ENCODE results near the gene FHDC1.
A peak's percentile ranks its signal among the peaks of the same experiment; 100 is the strongest.
"Not testable (repeated sequence)": the region's sequence is repeated elsewhere in the genome, so short reads cannot be mapped to it uniquely, and the experiment has no call there.

FHDC1 gene

GRCh38 chr4:152935631-152936445 lies at the start of gene FHDC1:
Gene FHDC1 (plus strand): TSS chr4:152936323. CDS start chr4:152943058, 6,735 bp downstream.
- DNase-seq = no peak

GRCh38 chr4:152887981-152888380 lies 48.1 kb upstream of the FHDC1 start:
- no peak for DNase-seq

- DNase-seq = no peak
Measured at GRCh38 chr4:152892974-152893373, 43.1 kb upstream of the FHDC1 start.

GRCh38 chr4:152894673-152895072 lies 41.5 kb upstream of the FHDC1 start:
- no peak for DNase-seq

GRCh38 chr4:152896811-152897210 lies 39.3 kb upstream of the FHDC1 start:
- no peak for DNase-seq

- not testable (repeated sequence) for DNase-seq
Measured at GRCh38 chr4:152898133-152898532, 38.0 kb upstream of the FHDC1 start.

GRCh38 chr4:152898606-152899005 lies 37.5 kb upstream of the FHDC1 start:
- DNase-seq = no peak

- DNase-seq = no peak
Measured at GRCh38 chr4:152900395-152900794, 35.7 kb upstream of the FHDC1 start.

GRCh38 chr4:152901205-152901604 lies 34.9 kb upstream of the FHDC1 start:
- no peak for DNase-seq

GRCh38 chr4:152903658-152904057 lies 32.5 kb upstream of the FHDC1 start:
- DNase-seq = no peak

- DNase-seq = no peak
Measured at GRCh38 chr4:152909901-152910300, 26.2 kb upstream of the FHDC1 start.

- no peak for DNase-seq
Measured at GRCh38 chr4:152910521-152910920, 25.6 kb upstream of the FHDC1 start.

GRCh38 chr4:152917543-152918395 lies 18.4 kb upstream of the FHDC1 start:
- DNase-seq = no peak

- DNase-seq = no peak
Measured at GRCh38 chr4:152919826-152920225, 16.3 kb upstream of the FHDC1 start.

GRCh38 chr4:152920768-152921167 lies 15.4 kb upstream of the FHDC1 start:
- no peak for DNase-seq

- DNase-seq = no peak
Measured at GRCh38 chr4:152921284-152921683, 14.8 kb upstream of the FHDC1 start.

- DNase-seq = no peak
Measured at GRCh38 chr4:152925851-152926250, 10.3 kb upstream of the FHDC1 start.

GRCh38 chr4:152926959-152927358 lies 9.2 kb upstream of the FHDC1 start:
- no peak for DNase-seq

- no peak for DNase-seq
Measured at GRCh38 chr4:152927737-152928136, 8.4 kb upstream of the FHDC1 start.

- no peak for DNase-seq
Measured at GRCh38 chr4:152928286-152928685, 7.8 kb upstream of the FHDC1 start.

GRCh38 chr4:152929888-152930287 lies 6.2 kb upstream of the FHDC1 start:
- DNase-seq = no peak

- peak; percentile 32 for DNase-seq
Measured at GRCh38 chr4:152935143-152935542, 980 bp upstream of the FHDC1 start.

GRCh38 chr4:152936446-152937335 lies 568 bp downstream of the FHDC1 start:
- no peak for DNase-seq

Data from activated CD4-positive, alpha-beta T cell treated with anti-CD3 and anti-CD28 coated beads, Interleukin-2, Interleukin-6, amounts not matched to agents 100 ng/mL and 50 ng/mL, durations not matched to agents 16 hours and 8 hours (primary cell).